HEK293 (cell line): Measurements from ENCODE around the gene WNT6.

Experiments used
- CTCF ChIA-PET: fragments of 350-600 bp; formaldehyde crosslinking; extraction: SDS; loops from one replicate; lab custom pipeline; 2021; ENCODE audit warnings: antibody characterized with exemption; lab: Yijun Ruan, JAX
- POLR2A ChIA-PET: fragments of 300-600 bp; formaldehyde crosslinking; extraction: SDS; loops from one replicate; lab custom pipeline; 2020; ENCODE audit warnings: antibody characterized with exemption, inconsistent platforms; lab: Yijun Ruan, JAX
- H3K27ac ChIP-seq: fragments of 200-500 bp; sonication (Bioruptor generic); 2 replicates; pipeline ENCODE4 v1.5.1; 2014; ENCODE audit warnings: low read depth, low read length, control low read depth, inconsistent platforms; ENCODE audit errors: extremely low read depth
- H3K36me3 ChIP-seq, 2 experiments: fragments of 200-500 bp in 1 of 2; sonication (Bioruptor generic) in 1 of 2; 1 replicate in 1 of 2; 2 replicates in 1 of 2; pipeline ENCODE4 v1.5.1; 2014 to 2017; ENCODE audit warnings: inconsistent platforms in 2 of 2, low read length in 2 of 2; ENCODE audit not compliant: control insufficient read depth in 2 of 2, insufficient read depth in 1 of 2
- H3K4me1 ChIP-seq: fragments of 200-500 bp; sonication (Bioruptor generic); 2 replicates; pipeline ENCODE4 v1.5.1; 2014; ENCODE audit warnings: mild to moderate bottlenecking, low read length, inconsistent platforms; ENCODE audit not compliant: control insufficient read depth, insufficient read depth
- H3K4me3 ChIP-seq: 2 replicates; pipeline ENCODE4 v1.5.1; 2011; ENCODE audit warnings: low read depth, mild to moderate bottlenecking, control low read depth, low read length, moderate library complexity
- H3K9me3 ChIP-seq: fragments of 200-500 bp; sonication (Bioruptor generic); 2 replicates; pipeline ENCODE4 v1.5.1; 2014; ENCODE audit warnings: low read depth, low read length, inconsistent platforms; ENCODE audit not compliant: control insufficient read depth, insufficient read depth
- BCL11A ChIP-seq: fragments of 450-650 bp; formaldehyde crosslinking; IDR thresholded peaks from 2 replicates; pipeline ENCODE4 v1.5.1; 2016; ENCODE audit warnings: low read depth, missing biosample characterization, missing genetic modification characterization
- GFI1B ChIP-seq: fragments of 450-650 bp; formaldehyde crosslinking; IDR thresholded peaks from 2 replicates; pipeline ENCODE4 v1.5.1; 2016; ENCODE audit warnings: missing biosample characterization, missing genetic modification characterization
- GLIS2 ChIP-seq: fragments of 450-650 bp; formaldehyde crosslinking; IDR thresholded peaks from 2 replicates; pipeline ENCODE4 v1.5.1; 2016; ENCODE audit warnings: missing biosample characterization, missing genetic modification characterization
- HOXA7 ChIP-seq: sonication (generic); formaldehyde crosslinking; IDR thresholded peaks from 2 replicates; pipeline ENCODE4 v1.8.1; 2022; ENCODE audit warnings: missing genetic modification reagents, borderline replicate concordance
- KLF10 ChIP-seq: fragments of 450-650 bp; IDR thresholded peaks from 2 replicates; pipeline ENCODE4 v1.5.1; 2018; ENCODE audit warnings: missing biosample characterization, mild to moderate bottlenecking, missing genetic modification characterization
- KLF16 ChIP-seq: fragments of 450-650 bp; formaldehyde crosslinking; IDR thresholded peaks from 2 replicates; pipeline ENCODE4 v1.5.1; 2017; ENCODE audit warnings: missing biosample characterization, missing genetic modification characterization
- PRDM1 ChIP-seq: fragments of 450-650 bp; formaldehyde crosslinking; IDR thresholded peaks from 2 replicates; pipeline ENCODE4; 2016; ENCODE audit warnings: missing biosample characterization, missing genetic modification characterization
- ZBTB8A ChIP-seq: fragments of 450-650 bp; formaldehyde crosslinking; IDR thresholded peaks from 2 replicates; pipeline ENCODE4 v1.5.1; 2016; ENCODE audit warnings: missing biosample characterization, missing genetic modification characterization
- ZFHX2 ChIP-seq: fragments of 450-650 bp; formaldehyde crosslinking; conservative IDR thresholded peaks from 2 replicates; pipeline ENCODE4 v1.5.1; 2016; ENCODE audit warnings: missing biosample characterization, missing genetic modification characterization
- ZNF133 ChIP-seq: fragments of 450-650 bp; formaldehyde crosslinking; IDR thresholded peaks from 2 replicates; pipeline ENCODE4 v1.5.1; 2016; ENCODE audit warnings: missing biosample characterization, missing genetic modification characterization
- ZNF211 ChIP-seq: fragments of 450-650 bp; formaldehyde crosslinking; IDR thresholded peaks from 2 replicates; pipeline ENCODE4 v1.5.1; 2016; ENCODE audit warnings: low read depth, missing biosample characterization, missing genetic modification characterization
- ZNF335 ChIP-seq: fragments of 450-650 bp; formaldehyde crosslinking; conservative IDR thresholded peaks from 2 replicates; pipeline ENCODE4 v1.5.1; 2016; ENCODE audit warnings: missing biosample characterization, missing genetic modification characterization
- ZNF341 ChIP-seq: fragments of 450-650 bp; formaldehyde crosslinking; IDR thresholded peaks from 2 replicates; pipeline ENCODE4; 2016; ENCODE audit warnings: low read depth, missing biosample characterization, missing genetic modification characterization
- ZNF366 ChIP-seq: fragments of 450-650 bp; formaldehyde crosslinking; conservative IDR thresholded peaks from 2 replicates; pipeline ENCODE4 v1.5.1; 2016; ENCODE audit warnings: missing biosample characterization, missing genetic modification characterization
- ZNF423 ChIP-seq: fragments of 450-650 bp; formaldehyde crosslinking; IDR thresholded peaks from 2 replicates; pipeline ENCODE4 v1.5.1; 2016; ENCODE audit warnings: missing biosample characterization, missing genetic modification characterization
- ZNF561 ChIP-seq: fragments of 450-650 bp; IDR thresholded peaks from 2 replicates; pipeline ENCODE4 v1.5.1; 2018; ENCODE audit warnings: missing biosample characterization, missing genetic modification characterization, borderline replicate concordance
- ZNF571 ChIP-seq: fragments of 450-650 bp; formaldehyde crosslinking; IDR thresholded peaks from 2 replicates; pipeline ENCODE4 v1.5.0; 2017; ENCODE audit warnings: missing biosample characterization, missing genetic modification characterization
- ZNF600 ChIP-seq: fragments of 450-650 bp; formaldehyde crosslinking; IDR thresholded peaks from 2 replicates; pipeline ENCODE4 v1.5.1; 2016; ENCODE audit warnings: missing biosample characterization, missing genetic modification characterization
- ZNF707 ChIP-seq: fragments of 450-650 bp; formaldehyde crosslinking; IDR thresholded peaks from 2 replicates; pipeline ENCODE4 v1.5.1; 2016; ENCODE audit warnings: missing biosample characterization, missing genetic modification characterization
- ZNF776 ChIP-seq: fragments of 450-650 bp; formaldehyde crosslinking; IDR thresholded peaks from 2 replicates; pipeline ENCODE4 v1.5.0; 2017; ENCODE audit warnings: missing biosample characterization, missing genetic modification characterization, borderline replicate concordance
- ZNF791 ChIP-seq: fragments of 450-650 bp; formaldehyde crosslinking; IDR thresholded peaks from 2 replicates; pipeline ENCODE4 v1.5.1; 2016; ENCODE audit warnings: missing biosample characterization, missing genetic modification characterization
- ZNF843 ChIP-seq: fragments of 450-650 bp; formaldehyde crosslinking; IDR thresholded peaks from 2 replicates; pipeline ENCODE4 v1.5.1; 2016; ENCODE audit warnings: missing biosample characterization, missing genetic modification characterization
- TF ChIP-seq, protein P1 (sequence below): fragments of 450-650 bp; formaldehyde crosslinking; IDR thresholded peaks from 2 replicates; pipeline ENCODE4 v1.5.1; 2016; ENCODE audit warnings: missing biosample characterization, missing genetic modification characterization, low read depth
- TF ChIP-seq, protein P2 (sequence below): fragments of 450-650 bp; formaldehyde crosslinking; IDR thresholded peaks from 2 replicates; pipeline ENCODE4 v1.5.1; 2016; ENCODE audit warnings: missing biosample characterization, missing genetic modification characterization

WNT6 gene

DNA sequence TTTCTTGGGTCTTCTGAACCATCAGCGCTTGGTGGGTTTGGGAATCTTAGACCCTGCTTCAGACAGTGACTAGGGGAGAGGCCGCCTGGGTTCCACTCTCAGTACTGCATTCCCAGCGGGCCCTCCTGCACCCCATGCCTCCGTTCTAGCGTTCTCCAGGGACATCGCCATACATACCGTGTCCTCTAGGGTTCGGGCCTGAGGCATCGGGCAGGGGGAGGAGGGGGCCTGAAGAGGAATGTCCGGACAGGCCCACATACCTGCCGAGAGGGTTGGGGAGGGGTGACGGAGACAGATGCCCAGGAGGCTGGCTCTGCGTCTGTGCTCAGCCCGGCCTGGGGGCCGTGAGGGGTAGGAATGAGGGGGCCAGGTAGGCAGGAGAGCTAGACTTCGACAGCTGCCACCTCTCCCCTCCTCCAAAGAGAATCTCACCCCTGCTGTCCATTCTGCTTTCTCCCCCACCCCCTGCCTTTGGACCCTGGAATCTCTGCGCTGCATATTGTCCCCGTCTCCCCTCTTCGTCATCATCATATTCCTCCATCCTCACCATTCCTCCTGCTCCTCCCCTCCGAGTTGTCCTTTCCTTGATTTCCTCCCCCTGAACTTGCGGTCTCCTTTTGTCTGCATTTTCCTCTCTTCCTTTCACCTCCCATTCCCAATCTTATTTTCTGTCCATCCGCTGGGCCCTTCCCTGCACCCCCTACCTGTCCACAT is 13.2 kb downstream of the WNT6 start:
- Histone ChIP-seq H3K4me3 (no peak overlapping the region), H3K36me3 (no peaks in the 10 kb centered on the region), H3K27ac (no peak overlapping the region), H3K9me3 (no peaks in the 10 kb centered on the region), H3K4me1 (no peaks in the 10 kb centered on the region)
- peak; percentile 20; the same call in 1 of the 2 replicates for TF ChIP-seq PRDM1 (tag by site-specific recombination)
- TF ChIP-seq ZNF341: 0 out of 2 replicates have a peak, but pooled peaks have one; percentile 12
- no peak for TF ChIP-seq BCL11A (tag by site-specific recombination)
- TF ChIP-seq, protein P1, sequence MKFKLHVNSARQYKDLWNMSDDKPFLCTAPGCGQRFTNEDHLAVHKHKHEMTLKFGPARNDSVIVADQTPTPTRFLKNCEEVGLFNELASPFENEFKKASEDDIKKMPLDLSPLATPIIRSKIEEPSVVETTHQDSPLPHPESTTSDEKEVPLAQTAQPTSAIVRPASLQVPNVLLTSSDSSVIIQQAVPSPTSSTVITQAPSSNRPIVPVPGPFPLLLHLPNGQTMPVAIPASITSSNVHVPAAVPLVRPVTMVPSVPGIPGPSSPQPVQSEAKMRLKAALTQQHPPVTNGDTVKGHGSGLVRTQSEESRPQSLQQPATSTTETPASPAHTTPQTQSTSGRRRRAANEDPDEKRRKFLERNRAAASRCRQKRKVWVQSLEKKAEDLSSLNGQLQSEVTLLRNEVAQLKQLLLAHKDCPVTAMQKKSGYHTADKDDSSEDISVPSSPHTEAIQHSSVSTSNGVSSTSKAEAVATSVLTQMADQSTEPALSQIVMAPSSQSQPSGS: no peak
- TF ChIP-seq ZNF366 (tag by site-specific recombination): 0 out of 2 replicates have a peak, but pooled peaks have one; percentile 39
- POLR2A ChIA-PET: no interaction called here
- CTCF ChIA-PET: interaction anchor here (0.8 to 17.7 kb wide), 3 partner anchors 23 to 27 kb away, joined by 3 to 552 read pairs (median 4); no protein-coding TSS in a partner anchor

DNA sequence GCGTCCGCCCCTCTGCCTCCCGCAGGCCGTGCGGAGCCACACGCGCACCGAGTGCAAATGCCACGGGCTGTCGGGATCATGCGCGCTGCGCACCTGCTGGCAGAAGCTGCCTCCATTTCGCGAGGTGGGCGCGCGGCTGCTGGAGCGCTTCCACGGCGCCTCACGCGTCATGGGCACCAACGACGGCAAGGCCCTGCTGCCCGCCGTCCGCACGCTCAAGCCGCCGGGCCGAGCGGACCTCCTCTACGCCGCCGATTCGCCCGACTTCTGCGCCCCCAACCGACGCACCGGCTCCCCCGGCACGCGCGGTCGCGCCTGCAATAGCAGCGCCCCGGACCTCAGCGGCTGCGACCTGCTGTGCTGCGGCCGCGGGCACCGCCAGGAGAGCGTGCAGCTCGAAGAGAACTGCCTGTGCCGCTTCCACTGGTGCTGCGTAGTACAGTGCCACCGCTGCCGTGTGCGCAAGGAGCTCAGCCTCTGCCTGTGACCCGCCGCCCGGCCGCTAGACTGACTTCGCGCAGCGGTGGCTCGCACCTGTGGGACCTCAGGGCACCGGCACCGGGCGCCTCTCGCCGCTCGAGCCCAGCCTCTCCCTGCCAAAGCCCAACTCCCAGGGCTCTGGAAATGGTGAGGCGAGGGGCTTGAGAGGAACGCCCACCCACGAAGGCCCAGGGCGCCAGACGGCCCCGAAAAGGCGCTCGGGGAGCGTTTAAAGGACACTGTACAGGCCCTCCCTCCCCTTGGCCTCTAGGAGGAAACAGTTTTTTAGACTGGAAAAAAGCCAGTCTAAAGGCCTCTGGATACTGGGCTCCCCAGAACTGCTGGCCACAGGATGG is 14.0 kb downstream of the WNT6 start:
- H3K9me3 ChIP-seq: no peaks in the 10 kb centered on the region
- ChIA-PET CTCF (interaction anchor here (3.7 to 17.7 kb wide), 3 partner anchors 12 to 26 kb away, joined by 65 to 552 read pairs (median 71); partner anchors contain the start of gene WNT6), POLR2A (no interaction called here)
- no peak for TF ChIP-seq ZNF335 (tag by site-specific recombination)
- no peak for TF ChIP-seq ZNF133 (tag by site-specific recombination)
- TF ChIP-seq ZBTB8A: no peak
- no peak for TF ChIP-seq ZNF707 (tag by site-specific recombination)
- no peak for TF ChIP-seq GLIS2
- no peak for TF ChIP-seq ZFHX2 (tag by site-specific recombination)
- no peak for TF ChIP-seq ZNF211 (tag by site-specific recombination)
- no peak for TF ChIP-seq HOXA7 (CRISPR knock-in tag)
- TF ChIP-seq, protein P2, sequence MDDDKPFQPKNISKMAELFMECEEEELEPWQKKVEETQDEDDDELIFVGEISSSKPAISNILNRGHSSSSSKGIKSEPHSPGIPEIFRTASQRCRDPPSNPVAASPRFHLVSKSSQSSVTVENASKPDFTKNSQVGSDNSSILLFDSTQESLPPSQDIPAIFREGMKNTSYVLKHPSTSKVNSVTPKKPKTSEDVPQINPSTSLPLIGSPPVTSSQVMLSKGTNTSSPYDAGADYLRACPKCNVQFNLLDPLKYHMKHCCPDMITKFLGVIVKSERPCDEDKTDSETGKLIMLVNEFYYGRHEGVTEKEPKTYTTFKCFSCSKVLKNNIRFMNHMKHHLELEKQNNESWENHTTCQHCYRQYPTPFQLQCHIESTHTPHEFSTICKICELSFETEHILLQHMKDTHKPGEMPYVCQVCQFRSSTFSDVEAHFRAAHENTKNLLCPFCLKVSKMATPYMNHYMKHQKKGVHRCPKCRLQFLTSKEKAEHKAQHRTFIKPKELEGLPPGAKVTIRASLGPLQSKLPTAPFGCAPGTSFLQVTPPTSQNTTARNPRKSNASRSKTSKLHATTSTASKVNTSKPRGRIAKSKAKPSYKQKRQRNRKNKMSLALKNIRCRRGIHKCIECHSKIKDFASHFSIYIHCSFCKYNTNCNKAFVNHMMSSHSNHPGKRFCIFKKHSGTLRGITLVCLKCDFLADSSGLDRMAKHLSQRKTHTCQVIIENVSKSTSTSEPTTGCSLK (tag by site-specific recombination): no peak
- TF ChIP-seq ZNF791: no peak
- no peak for TF ChIP-seq ZNF423 (tag by site-specific recombination)
- no peak overlapping the region for H3K4me3 ChIP-seq
- H3K27ac ChIP-seq: no peak overlapping the region
- H3K4me1 ChIP-seq: no peaks in the 10 kb centered on the region
- H3K36me3 ChIP-seq: no peaks in the 10 kb centered on the region

DNA sequence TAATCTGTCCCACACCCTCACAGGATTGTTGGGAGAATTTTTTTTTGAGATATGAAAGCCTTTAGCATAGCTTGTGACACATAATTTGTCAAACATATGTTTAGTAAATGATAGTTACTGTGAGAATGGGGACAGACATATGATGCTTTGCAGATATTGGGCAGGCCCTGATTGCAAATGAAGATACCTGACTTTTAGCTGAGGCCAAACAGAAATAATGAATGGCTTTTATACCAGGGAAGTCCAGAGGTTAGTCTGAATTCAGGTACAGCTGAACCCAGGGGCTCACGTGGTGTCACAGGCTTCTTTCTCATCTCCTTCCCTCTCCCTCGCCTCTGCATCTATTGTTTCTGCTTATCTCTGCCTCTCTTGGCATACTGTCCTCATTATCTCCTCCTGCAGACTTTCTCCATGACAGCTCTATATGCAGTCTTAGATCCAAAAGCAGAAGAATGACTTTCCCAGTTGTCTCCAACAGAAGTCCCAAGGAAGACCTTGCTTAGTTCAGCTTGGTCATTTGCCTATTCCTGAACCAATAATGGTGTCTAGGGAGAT is 16.2 kb downstream of the WNT6 start:
- TF ChIP-seq ZNF843 (no peak), ZNF571 (tag by site-specific recombination) (no peak), KLF10 (tag by site-specific recombination) (no peak), ZBTB8A (no peak), ZNF561 (tag by site-specific recombination) (no peak), KLF16 (no peak), GFI1B (no peak), ZNF776 (no peak), ZNF600 (tag by site-specific recombination) (no peak)
- TF ChIP-seq, all 188 proteins: peak for 0
- Histone ChIP-seq H3K36me3 (no peaks in the 10 kb centered on the region), H3K4me1 (no peaks in the 10 kb centered on the region), H3K9me3 (no peaks in the 10 kb centered on the region), H3K27ac (no peak overlapping the region), H3K4me3 (no peak overlapping the region)
- ChIA-PET CTCF (interaction anchor here (0.6 to 17.7 kb wide), 36 partner anchors 8 to 412 kb away, joined by 3 to 552 read pairs (median 5); partner anchors contain the start of gene WNT6), POLR2A (interaction anchor here (0.6 to 2.5 kb wide), 2 partner anchors 21 to 1991 kb away, joined by 3 to 19 read pairs; no protein-coding TSS in a partner anchor)
